GM23248 (cell line): ENCODE measurements around the gene NFIX. TPM values are rescaled to one million over a fixed set of nuclear protein-coding genes. Genes with fewer than 3 reads are reported as not detected.
A peak's percentile ranks its signal among the peaks of the same experiment; 100 is the strongest.

Source experiments
- DNase-seq: peaks from one replicate; pipeline ENCODE4 v3.0.0-alpha.2; 2015
- H2AFZ ChIP-seq: fragments of 200-600 bp; sonication (generic); 2 replicates; pipeline ENCODE4 v1.6.1; 2016; ENCODE audit warnings: antibody characterized with exemption
- H3F3A ChIP-seq: fragments of 200-600 bp; sonication (generic); 2 replicates; pipeline ENCODE4 v1.6.1; 2016; ENCODE audit warnings: mild to moderate bottlenecking, antibody characterized with exemption, mixed run types; ENCODE audit not compliant: insufficient read depth
- H3K27ac ChIP-seq: fragments of 200-600 bp; sonication (generic); 2 replicates; pipeline ENCODE4 v1.5.1; 2016; ENCODE audit warnings: mild to moderate bottlenecking
- H3K27me3 ChIP-seq: fragments of 200-600 bp; sonication (generic); replicated peaks from 2 replicates; pipeline ENCODE4 v1.6.1; 2016; ENCODE audit warnings: mild to moderate bottlenecking; ENCODE audit not compliant: insufficient read depth
- H3K36me3 ChIP-seq: fragments of 200-600 bp; sonication (generic); 2 replicates; pipeline ENCODE4 v1.6.1; 2016; ENCODE audit warnings: low read depth, mild to moderate bottlenecking
- H3K4me1 ChIP-seq: fragments of 200-600 bp; sonication (generic); 2 replicates; pipeline ENCODE4 v1.6.1; 2016; ENCODE audit warnings: mild to moderate bottlenecking; ENCODE audit not compliant: insufficient read depth
- H3K4me2 ChIP-seq: fragments of 200-600 bp; sonication (generic); one replicate; pipeline ENCODE4 v1.6.1; 2016; ENCODE audit warnings: mild to moderate bottlenecking; ENCODE audit not compliant: unreplicated experiment
- H3K4me3 ChIP-seq: fragments of 200-600 bp; sonication (generic); 2 replicates; pipeline ENCODE4 v1.5.1; 2016; ENCODE audit warnings: mild to moderate bottlenecking
- H3K79me2 ChIP-seq: fragments of 200-600 bp; sonication (generic); 2 replicates; pipeline ENCODE4 v1.6.1; 2016; ENCODE audit warnings: mild to moderate bottlenecking; ENCODE audit not compliant: insufficient read depth
- H3K9ac ChIP-seq: fragments of 200-600 bp; sonication (generic); 2 replicates; pipeline ENCODE4 v1.6.1; 2016; ENCODE audit warnings: mild to moderate bottlenecking
- H3K9me2 ChIP-seq: fragments of 200-600 bp; sonication (generic); 2 replicates; pipeline ENCODE4 v1.6.1; 2016; ENCODE audit warnings: mixed run types, mild to moderate bottlenecking, moderate library complexity; ENCODE audit not compliant: insufficient read depth
- H3K9me3 ChIP-seq: fragments of 200-600 bp; sonication (generic); one replicate; pipeline ENCODE4 v1.6.1; 2017; ENCODE audit warnings: low read depth
- H4K20me1 ChIP-seq: fragments of 200-600 bp; sonication (generic); 2 replicates; pipeline ENCODE4 v1.6.0; 2016; ENCODE audit not compliant: insufficient read depth
- EZH2 ChIP-seq: fragments of 200-600 bp; sonication (generic); IDR thresholded peaks from 2 replicates; pipeline ENCODE4 v1.6.1; 2018; ENCODE audit warnings: antibody characterized with exemption, mild to moderate bottlenecking; ENCODE audit not compliant: insufficient read depth, poor library complexity, severe bottlenecking
- EZH2phosphoT487 ChIP-seq: fragments of 200-600 bp; sonication (generic); IDR thresholded peaks from 2 replicates; pipeline ENCODE4 v1.6.1; 2018; ENCODE audit warnings: antibody characterized with exemption, moderate library complexity, mild to moderate bottlenecking, low read depth; ENCODE audit not compliant: insufficient read depth
- WGBS, 2 experiments: methylation state at CpG; one replicate each; pipeline ENCODE4 v1.1.6; 2015 to 2017; ENCODE audit warnings: low lambda C conversion rate in 2 of 2, low coverage in 1 of 2; ENCODE audit errors: missing lambda C conversion rate in 2 of 2; 5-methylcytosine and 5-hydroxymethylcytosine counted together
- in situ Hi-C: fragments of 300-500 bp; cut with MboI; formaldehyde crosslinking; loops from 2 replicates; pipeline ENCODE4 v1.15.0; 2020
- polyA plus RNA-seq: library from polyadenylated mRNA; unstranded; fragments of >200 nt; fragmentation: Nextera tagmentation; extraction: Ambion mirVana; gene quantifications from 2 replicates; pipeline ENCODE4 v1.2.1, GENCODE V29; 2016
- total RNA-seq: library from RNA; depleted of rRNA; stranded (reverse); fragments of >200 nt; shearing (Covaris generic); gene quantifications from 2 replicates; pipeline ENCODE4 v1.2.3, GENCODE V29; 2014

Gene NFIX
- total and polyA plus RNA-seq, 2 experiments from 2014 or later: 60.8 to 71.0 TPM

- Histone ChIP-seq H3F3A (peaks cover 26% of the 10 kb centered on the region), H3K9me2 (no peaks in the 10 kb centered on the region), H3K4me1 (peaks cover 25% of the 10 kb centered on the region), H3K27ac (peak overlapping the region; percentile 78), H3K4me2 (no peak overlapping the region), H3K4me3 (no peak overlapping the region), H2AFZ (no peak overlapping the region), H3K27me3 (no peaks in the 10 kb centered on the region), H3K79me2 (peaks cover 29% of the 10 kb centered on the region), H4K20me1 (no peaks in the 10 kb centered on the region), H3K36me3 (peaks cover 3% of the 10 kb centered on the region; the same call in 1 of the 2 replicates), H3K9me3 (no peaks in the 10 kb centered on the region), H3K9ac (peak overlapping the region; percentile 55)
- WGBS, 2 experiments: 35 to 48% methylated on average over 24 to 25 of the region's 25 CpGs
- peak; percentile 85 for DNase-seq
- TF ChIP-seq EZH2phosphoT487: no peak
- no peak for TF ChIP-seq EZH2
- in situ Hi-C loops: loop anchor here (10.0 kb wide), 1 partner anchor 107 kb away; no protein-coding TSS in a partner anchor
Measured at GRCh38 chr19:13091400-13092157, 96.3 kb downstream of the NFIX start.

- Histone ChIP-seq H4K20me1 (no peaks in the 10 kb centered on the region), H3K4me2 (no peak overlapping the region), H2AFZ (no peak overlapping the region), H3F3A (peaks cover 26% of the 10 kb centered on the region), H3K27me3 (no peaks in the 10 kb centered on the region), H3K9ac (peak overlapping the region; percentile 55; the same call in 1 of the 2 replicates), H3K4me3 (no peak overlapping the region), H3K27ac (peak overlapping the region; percentile 78), H3K9me2 (no peaks in the 10 kb centered on the region), H3K36me3 (peaks cover 3% of the 10 kb centered on the region; the same call in 1 of the 2 replicates), H3K9me3 (no peaks in the 10 kb centered on the region), H3K79me2 (peaks cover 26% of the 10 kb centered on the region), H3K4me1 (peaks cover 25% of the 10 kb centered on the region)
- TF ChIP-seq EZH2phosphoT487 (no peak), EZH2 (no peak)
- 56 to 67% methylated on average over 2 of the region's 2 CpGs for WGBS, 2 experiments
- DNase-seq: no peak
- in situ Hi-C loops: loop anchor here (10.0 kb wide), 1 partner anchor 107 kb away; no protein-coding TSS in a partner anchor
Measured at GRCh38 chr19:13092158-13092543, 96.9 kb downstream of the NFIX start.

GRCh38 chr19:13092606-13093235, 97.4 kb downstream of the NFIX start:
- peaks cover 25% of the 10 kb centered on the region for H3K79me2 ChIP-seq
- H3K4me1 ChIP-seq: peaks cover 25% of the 10 kb centered on the region
- H3K9me2 ChIP-seq: no peaks in the 10 kb centered on the region
- H3K27ac ChIP-seq: peak overlapping the region; percentile 78
- DNase-seq: peak; percentile 47
- H3K9ac ChIP-seq: no peak overlapping the region
- H3F3A ChIP-seq: peaks cover 26% of the 10 kb centered on the region
- H3K36me3 ChIP-seq: peaks cover 3% of the 10 kb centered on the region; the same call in 1 of the 2 replicates
- H3K4me2 ChIP-seq: no peak overlapping the region
- H3K9me3 ChIP-seq: no peaks in the 10 kb centered on the region
- H3K27me3 ChIP-seq: no peaks in the 10 kb centered on the region
- no peaks in the 10 kb centered on the region for H4K20me1 ChIP-seq
- no peak overlapping the region for H3K4me3 ChIP-seq
- 53 to 54% methylated on average over 13 to 14 of the region's 14 CpGs for WGBS, 2 experiments
- in situ Hi-C loops: loop anchor here (10.0 kb wide), 1 partner anchor 108 kb away; no protein-coding TSS in a partner anchor
- TF ChIP-seq EZH2phosphoT487: no peak
- TF ChIP-seq EZH2: no peak
- no peak overlapping the region for H2AFZ ChIP-seq

GRCh38 chr19:13093407-13094105, 98.3 kb downstream of the NFIX start:
- Histone ChIP-seq H3K4me2 (no peak overlapping the region), H3K4me1 (peaks cover 27% of the 10 kb centered on the region), H3K27me3 (no peaks in the 10 kb centered on the region), H3K27ac (peak overlapping the region; percentile 78), H3K36me3 (peaks cover 3% of the 10 kb centered on the region; the same call in 1 of the 2 replicates), H2AFZ (no peak overlapping the region), H4K20me1 (no peaks in the 10 kb centered on the region), H3K9me2 (no peaks in the 10 kb centered on the region), H3F3A (peaks cover 24% of the 10 kb centered on the region), H3K9ac (0 out of 2 replicates have a peak overlapping the region, but pooled peaks have one; percentile 7), H3K79me2 (peaks cover 21% of the 10 kb centered on the region), H3K9me3 (no peaks in the 10 kb centered on the region), H3K4me3 (no peak overlapping the region)
- in situ Hi-C loops: loop anchor here (10.0 kb wide), 1 partner anchor 109 kb away; no protein-coding TSS in a partner anchor
- TF ChIP-seq EZH2phosphoT487 (no peak), EZH2 (no peak)
- DNase-seq: peak; percentile 83
- WGBS, 2 experiments: 28 to 30% methylated on average over 12 of the region's 12 CpGs
